Pancreas (tissue), 10 donors: ENCODE measurements around the gene EHBP1. TPM values are rescaled to one million over a fixed set of nuclear protein-coding genes. Genes with fewer than 3 reads are reported as not detected.
"Not testable (repeated sequence)": the region's sequence is repeated elsewhere in the genome, so short reads cannot be mapped to it uniquely, and the experiment has no call there.

Experiments
- ATAC-seq, 4 donors: fragments of 200-7000 bp; cut with Tn5 transposase; one replicate each; pipeline versions ENCODE4 v1.8.0 to v1.9.1; 2020; ENCODE audit warnings: mild to moderate bottlenecking in 4 of 4, moderate library complexity in 4 of 4
- DNase-seq, 6 donors: peaks; one replicate each; pipeline ENCODE4 v3.0.0-alpha.2; 2020
- FAIRE-seq: peaks from 2 replicates; lab custom pipeline; 2012; peaks lifted over from hg19 to GRCh38; lab: Jason Lieb, UNC
- H3K27ac ChIP-seq, 4 donors: fragments of 200-600 bp; sonication (generic); 1 replicate in 3 of 4; 2 replicates in 1 of 4; pipeline versions ENCODE4 v1.5.0 to v1.8.0; 2020
- H3K27me3 ChIP-seq, 4 donors: fragments of 200-600 bp; one replicate each; pipeline ENCODE4 v1.8.0; 2021
- H3K36me3 ChIP-seq, 3 donors: fragments of 200-600 bp; sonication (generic) in 1 of 3; one replicate each; pipeline versions ENCODE4 v1.5.0 to v1.8.0; 2020 to 2021
- H3K4me1 ChIP-seq, 3 donors: fragments of 200-600 bp; one replicate each; pipeline ENCODE4 v1.8.0; 2021
- H3K4me3 ChIP-seq, 4 donors: fragments of 200-600 bp; sonication (generic) in 2 of 4; one replicate each; pipeline versions ENCODE4 v1.5.0 to v1.8.0; 2020 to 2021
- H3K9me3 ChIP-seq, 4 donors: fragments of 200-600 bp; one replicate each; pipeline ENCODE4 v1.8.0; 2021
- whole genome bisulfite sequencing, 2 donors: extraction: QIAGEN DNeasy Blood & Tissue Kit; methylation state at CpG; one replicate each; pipeline ENCODE4 v1.1.7; 2013; 5-methylcytosine and 5-hydroxymethylcytosine counted together
- intact Hi-C, 3 donors: fragments of 100-400 bp; cut with DNase I; formaldehyde crosslinking; loops; one replicate each; pipeline versions ENCODE4 v1.11.1 to v1.14.2; 2022
- polyA plus RNA-seq, 2 donors: library from polyadenylated mRNA; stranded (reverse); fragments of 200-250 nt; gene quantifications; one replicate each; pipeline ENCODE4 v1.2.3, GENCODE V29; 2013
- total RNA-seq, 6 donors: library from RNA; stranded (reverse); fragmentation: NEBNext Ultra II Directional in 4 of 6; extraction: Animal tissue kit (Norgen Biotek cat#: 25700) in 4 of 6; gene quantifications; one replicate each; pipeline versions ENCODE4 v1.2.1 to v1.2.4, GENCODE V29; 2021 to 2023
- TF ChIP-seq, protein P1 (sequence below), 4 donors: fragments of 200-600 bp; sonication (generic) in 3 of 4; IDR thresholded peaks; one replicate each; pipeline versions ENCODE4 v1.5.0 to v1.8.0; 2021; ENCODE audit warnings: antibody characterized with exemption in 4 of 4
- donor health status: healthy with polysubstance abuse.
- donor health status: DM: no; HTN: no; CAD: no; lungs with moderate emphysema.
- donor health status: DM: no; HTN: no; CAD: no.
- donor health status: control.
- donor health status: control.
- donor health status: Bipolar disorder and iron deficiency.
- donor health status: DM: yes; HTN: yes; CAD: no.
- donor health status: DM: no; HTN: no; CAD: no.
- donor health status: DM: no; HTN: no; CAD: no.
- donor health status: DM: yes; HTN: yes; CAD: no.

EHBP1 gene
- total and polyA plus RNA-seq, 8 donors: 7.1 to 34.6 (median 21.1) TPM

DNA sequence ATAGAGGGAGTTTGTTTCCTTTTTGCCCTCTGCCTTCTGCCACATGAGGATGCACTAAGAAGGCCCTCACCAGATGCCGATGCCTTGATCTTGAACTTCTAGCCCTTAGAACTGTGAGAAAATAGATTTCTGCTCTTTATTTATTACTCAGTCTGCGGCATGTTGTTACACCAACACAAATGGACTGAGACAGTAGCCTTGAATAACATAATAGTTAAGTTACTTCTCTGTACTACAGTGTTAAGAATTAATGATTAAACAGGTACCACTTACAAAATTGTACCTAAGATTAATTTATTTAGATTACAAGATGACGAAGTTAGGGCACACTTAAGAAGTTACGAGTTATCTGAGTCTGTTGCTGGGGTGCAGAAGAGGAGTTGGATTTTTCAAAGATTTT, 42.4 kb downstream of the EHBP1 start:
- peak; percentile 35 to 71 (median 56) for ATAC-seq
- peaks cover 12 to 33% (median 18%) of the 10 kb centered on the region in 3 donors for H3K4me1 ChIP-seq
- H3K4me3 ChIP-seq: no peak overlapping the region
- intact Hi-C loops: no loop called here
- no peaks in the 10 kb centered on the region for H3K27me3 ChIP-seq
- no peak for FAIRE-seq
- TF ChIP-seq, protein P1, sequence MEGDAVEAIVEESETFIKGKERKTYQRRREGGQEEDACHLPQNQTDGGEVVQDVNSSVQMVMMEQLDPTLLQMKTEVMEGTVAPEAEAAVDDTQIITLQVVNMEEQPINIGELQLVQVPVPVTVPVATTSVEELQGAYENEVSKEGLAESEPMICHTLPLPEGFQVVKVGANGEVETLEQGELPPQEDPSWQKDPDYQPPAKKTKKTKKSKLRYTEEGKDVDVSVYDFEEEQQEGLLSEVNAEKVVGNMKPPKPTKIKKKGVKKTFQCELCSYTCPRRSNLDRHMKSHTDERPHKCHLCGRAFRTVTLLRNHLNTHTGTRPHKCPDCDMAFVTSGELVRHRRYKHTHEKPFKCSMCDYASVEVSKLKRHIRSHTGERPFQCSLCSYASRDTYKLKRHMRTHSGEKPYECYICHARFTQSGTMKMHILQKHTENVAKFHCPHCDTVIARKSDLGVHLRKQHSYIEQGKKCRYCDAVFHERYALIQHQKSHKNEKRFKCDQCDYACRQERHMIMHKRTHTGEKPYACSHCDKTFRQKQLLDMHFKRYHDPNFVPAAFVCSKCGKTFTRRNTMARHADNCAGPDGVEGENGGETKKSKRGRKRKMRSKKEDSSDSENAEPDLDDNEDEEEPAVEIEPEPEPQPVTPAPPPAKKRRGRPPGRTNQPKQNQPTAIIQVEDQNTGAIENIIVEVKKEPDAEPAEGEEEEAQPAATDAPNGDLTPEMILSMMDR (IDR thresholded peaks at IDR 0.05): no peak
- no peaks in the 10 kb centered on the region for H3K9me3 ChIP-seq
- no peaks in the 10 kb centered on the region for H3K36me3 ChIP-seq
- H3K27ac ChIP-seq: peak overlapping the region in 1 of 4 donors; percentile 24
- no peak for DNase-seq
- 20 to 28% methylated on average over 4 of the region's 4 CpGs for WGBS, 2 donors

DNA sequence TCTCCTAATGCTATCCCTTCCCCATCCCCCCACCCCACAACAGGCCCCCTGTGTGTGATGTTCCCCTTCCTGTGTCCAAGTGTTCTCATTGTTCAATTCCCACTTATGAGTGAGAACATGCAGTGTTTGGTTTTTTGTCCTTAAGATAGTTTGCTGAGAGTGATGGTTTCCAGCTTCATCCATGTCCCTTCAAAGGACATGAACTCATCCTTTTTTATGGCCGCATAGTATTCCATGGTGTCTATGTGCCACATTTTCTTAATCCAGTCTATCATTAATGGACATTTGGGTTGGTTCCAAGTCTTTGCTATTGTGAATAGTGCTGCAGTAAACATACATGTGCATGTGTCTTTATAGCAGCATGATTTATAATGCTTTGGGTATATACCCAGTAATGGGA, 43.6 kb downstream of the EHBP1 start:
- WGBS, 2 donors: 92 to 97% methylated on average over 1 of the region's 1 CpG
- peaks cover 12 to 33% (median 18%) of the 10 kb centered on the region in 3 donors for H3K4me1 ChIP-seq
- DNase-seq, H3K9me3 ChIP-seq, ATAC-seq, H3K27me3 ChIP-seq, H3K4me3 ChIP-seq, intact Hi-C loops, H3K27ac ChIP-seq, FAIRE-seq, H3K36me3 ChIP-seq: not testable (repeated sequence)

DNA sequence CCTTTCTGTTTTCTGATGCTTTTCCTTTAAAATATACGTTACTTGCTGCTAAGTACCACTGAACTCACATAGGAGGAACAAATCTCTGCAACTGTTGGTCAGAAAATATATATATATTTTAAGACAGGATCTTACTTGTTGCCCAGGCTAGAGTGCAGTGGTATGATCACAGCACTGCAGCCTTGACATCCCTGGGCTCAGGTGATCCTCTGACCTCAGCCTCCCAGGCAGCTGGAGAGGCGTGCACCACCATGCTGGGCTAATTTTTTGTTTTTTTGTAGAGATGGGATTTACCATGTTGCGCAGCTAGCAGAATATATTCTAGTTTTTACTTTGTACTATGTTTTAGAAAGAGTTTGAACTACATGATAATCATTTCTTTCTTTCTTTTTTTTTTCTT, 51.5 kb downstream of the EHBP1 start:
- Histone ChIP-seq H3K4me3 (no peak overlapping the region), H3K36me3 (no peaks in the 10 kb centered on the region), H3K27me3 (no peaks in the 10 kb centered on the region), H3K4me1 (peaks cover 15 to 25% (median 20%) of the 10 kb centered on the region in 3 donors), H3K9me3 (no peaks in the 10 kb centered on the region), H3K27ac (no peak overlapping the region)
- WGBS, 2 donors: 98 to 99% methylated on average over 3 of the region's 3 CpGs
- DNase-seq (no peak), ATAC-seq (no peak), FAIRE-seq (no peak)
- TF ChIP-seq, protein P1 (IDR thresholded peaks at IDR 0.05): no peak
- intact Hi-C loops: no loop called here

DNA sequence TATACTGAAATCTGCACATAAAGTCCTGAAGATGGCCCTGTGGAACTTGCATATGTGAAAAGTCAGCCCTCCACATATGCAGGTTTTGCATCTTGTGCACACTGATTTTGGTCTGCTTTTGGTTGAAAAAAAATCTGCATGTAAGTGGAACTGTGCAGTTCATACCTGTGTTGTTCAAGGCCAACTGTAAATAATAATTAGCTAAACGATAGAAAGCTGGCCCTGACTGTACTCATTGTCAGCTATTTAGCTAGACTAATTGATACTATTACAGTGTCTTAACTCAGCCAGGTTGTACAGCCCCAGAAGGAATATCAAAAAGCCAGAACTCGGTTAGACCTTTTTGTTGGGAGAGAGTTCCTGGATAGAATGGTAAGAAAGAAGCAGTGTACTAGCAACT, 54.5 kb downstream of the EHBP1 start:
- FAIRE-seq: no peak
- no peaks in the 10 kb centered on the region for H3K36me3 ChIP-seq
- H3K4me3 ChIP-seq: no peak overlapping the region
- no peak for DNase-seq
- H3K9me3 ChIP-seq: no peaks in the 10 kb centered on the region
- ATAC-seq: peak; percentile 59 to 84 (median 78)
- intact Hi-C loops: no loop called here
- WGBS, 2 donors: 13% methylated on average over 2 of the region's 2 CpGs
- H3K4me1 ChIP-seq: peaks cover 15 to 25% (median 20%) of the 10 kb centered on the region in 3 donors
- H3K27ac ChIP-seq: peak overlapping the region in 2 of 4 donors; percentile 25 to 31
- H3K27me3 ChIP-seq: no peaks in the 10 kb centered on the region
- TF ChIP-seq, protein P1 (IDR thresholded peaks at IDR 0.05): no peak

DNA sequence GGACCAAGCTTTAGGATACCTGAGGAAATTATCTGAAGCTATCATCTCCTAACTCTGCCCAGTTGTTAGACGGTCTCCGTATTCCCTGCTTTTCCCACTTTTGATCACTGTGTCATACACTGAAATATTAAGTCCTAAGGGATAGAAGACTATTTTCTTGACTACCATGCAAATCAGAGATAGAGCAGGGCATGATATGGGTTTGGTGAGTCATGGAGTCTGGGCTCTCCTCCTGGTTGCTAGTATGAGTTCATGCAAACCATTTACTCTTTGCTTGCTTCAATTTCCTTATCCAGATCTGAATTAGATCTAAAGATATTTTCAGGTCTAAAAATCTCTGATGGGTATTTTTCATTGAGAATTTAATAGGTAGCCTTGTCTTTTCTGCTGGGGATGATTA, 55.0 kb downstream of the EHBP1 start:
- FAIRE-seq: no peak
- no peak overlapping the region for H3K4me3 ChIP-seq
- no peaks in the 10 kb centered on the region for H3K9me3 ChIP-seq
- TF ChIP-seq, protein P1 (IDR thresholded peaks at IDR 0.05): no peak
- H3K27ac ChIP-seq: peak overlapping the region in 2 of 4 donors; percentile 25 to 31
- H3K36me3 ChIP-seq: no peaks in the 10 kb centered on the region
- 58 to 74% methylated on average over 2 of the region's 2 CpGs for WGBS, 2 donors
- peaks cover 15 to 25% (median 20%) of the 10 kb centered on the region in 3 donors for H3K4me1 ChIP-seq
- intact Hi-C loops: no loop called here
- H3K27me3 ChIP-seq: no peaks in the 10 kb centered on the region
- peak; percentile 81 to 91 (median 84) for ATAC-seq
- DNase-seq: no peak
